ENCODE data around the gene CTBP2. TPM values are rescaled to one million over a fixed set of nuclear protein-coding genes. Genes with fewer than 3 reads are reported as not detected.

The CTBP2 gene
- total RNA-seq, 2 donors from 2014 or later, result 75.3 to 109 TPM

GRCh38 chr10:125169279-125169678, 8.9 kb upstream of the CTBP2 start:
- Histone ChIP-seq H3K36me3 (ENCODE audit: control insufficient read depth, insufficient read depth, low read length) (no peaks in the 10 kb centered on the region), H3K4me1 (ENCODE audit: control insufficient read depth, insufficient read depth, low read length) (peaks cover 5% of the 10 kb centered on the region), H3K27ac (ENCODE audit: low read depth, low read length) (no peak overlapping the region), H3K9me3 (ENCODE audit: control insufficient read depth, low read length) (no peaks in the 10 kb centered on the region), H3K9ac (ENCODE audit: extremely low read depth, low read length, poor library complexity, severe bottlenecking) (no peak overlapping the region), H3K4me3 (ENCODE audit: low read length) (no peak overlapping the region), H3K27me3 (ENCODE audit: control insufficient read depth, insufficient read depth, low read length, poor library complexity, severe bottlenecking) (peaks cover 55% of the 10 kb centered on the region)
- WGBS, 2 experiments (ENCODE audit: insufficient coverage in 1 of 2, insufficient read length in 1 of 2), result 88 to 96% methylated on average over 5 to 7 of the region's 7 CpGs
- Mint-ChIP-seq H3K4me1 (peaks cover 8% of the 10 kb centered on the region), H3K27me3 (ENCODE audit: insufficient read depth) (peaks cover 59% of the 10 kb centered on the region), H3K36me3 (ENCODE audit: low read depth) (no peaks in the 10 kb centered on the region), H3K4me3 (no peak overlapping the region), H3K9me3 (no peaks in the 10 kb centered on the region), H3K27ac (no peak overlapping the region)
- DNase-seq, result peak; percentile 18
- no peak for TF ChIP-seq CTCF (conservative IDR thresholded peaks at IDR 0.05)

GRCh38 chr10:125166658-125167057, 6.3 kb upstream of the CTBP2 start:
- H3K27me3 Mint-ChIP-seq (ENCODE audit: insufficient read depth), result peaks cover 68% of the 10 kb centered on the region
- no peaks in the 10 kb centered on the region for H3K36me3 Mint-ChIP-seq (ENCODE audit: low read depth)
- peaks cover 5% of the 10 kb centered on the region for H3K4me1 Mint-ChIP-seq
- Histone ChIP-seq H3K9ac (ENCODE audit: extremely low read depth, low read length, poor library complexity, severe bottlenecking) (no peak overlapping the region), H3K4me3 (ENCODE audit: low read length) (no peak overlapping the region), H3K4me1 (ENCODE audit: control insufficient read depth, insufficient read depth, low read length) (peaks cover 4% of the 10 kb centered on the region), H3K36me3 (ENCODE audit: control insufficient read depth, insufficient read depth, low read length) (no peaks in the 10 kb centered on the region), H3K27me3 (ENCODE audit: control insufficient read depth, insufficient read depth, low read length, poor library complexity, severe bottlenecking) (peaks cover 63% of the 10 kb centered on the region), H3K9me3 (ENCODE audit: control insufficient read depth, low read length) (no peaks in the 10 kb centered on the region), H3K27ac (ENCODE audit: low read depth, low read length) (no peak overlapping the region)
- no peak for DNase-seq
- no peak for TF ChIP-seq CTCF (conservative IDR thresholded peaks at IDR 0.05)
- H3K27ac Mint-ChIP-seq, result no peak overlapping the region
- no peak overlapping the region for H3K4me3 Mint-ChIP-seq
- H3K9me3 Mint-ChIP-seq, result no peaks in the 10 kb centered on the region
- WGBS, 2 experiments (ENCODE audit: insufficient coverage in 1 of 2, insufficient read length in 1 of 2), result 95 to 98% methylated on average over 10 to 12 of the region's 12 CpGs

GRCh38 chr10:125165584-125166573, 5.5 kb upstream of the CTBP2 start:
- no peak overlapping the region for H3K9ac ChIP-seq (ENCODE audit: extremely low read depth, low read length, poor library complexity, severe bottlenecking)
- H3K27me3 ChIP-seq (ENCODE audit: control insufficient read depth, insufficient read depth, low read length, poor library complexity, severe bottlenecking), result peaks cover 63% of the 10 kb centered on the region
- WGBS, 2 experiments (ENCODE audit: insufficient coverage in 1 of 2, insufficient read length in 1 of 2), result 90 to 91% methylated on average over 14 to 16 of the region's 16 CpGs
- H3K36me3 Mint-ChIP-seq (ENCODE audit: low read depth), result no peaks in the 10 kb centered on the region
- H3K4me1 Mint-ChIP-seq, result peaks cover 5% of the 10 kb centered on the region
- DNase-seq, result peak; percentile 34
- no peak overlapping the region for H3K4me3 ChIP-seq (ENCODE audit: low read length)
- no peak for TF ChIP-seq CTCF (conservative IDR thresholded peaks at IDR 0.05)
- H3K4me3 Mint-ChIP-seq, result no peak overlapping the region
- H3K27me3 Mint-ChIP-seq (ENCODE audit: insufficient read depth), result peaks cover 66% of the 10 kb centered on the region
- no peaks in the 10 kb centered on the region for H3K36me3 ChIP-seq (ENCODE audit: control insufficient read depth, insufficient read depth, low read length)
- H3K9me3 ChIP-seq (ENCODE audit: control insufficient read depth, low read length), result no peaks in the 10 kb centered on the region
- H3K27ac Mint-ChIP-seq, result no peak overlapping the region
- H3K9me3 Mint-ChIP-seq, result no peaks in the 10 kb centered on the region
- H3K4me1 ChIP-seq (ENCODE audit: control insufficient read depth, insufficient read depth, low read length), result peaks cover 4% of the 10 kb centered on the region
- no peak overlapping the region for H3K27ac ChIP-seq (ENCODE audit: low read depth, low read length)

Data from endodermal cell (in vitro differentiated cells).